Activated CD4-positive, alpha-beta T cell treated with anti-CD3 and anti-CD28 coated beads, Interleukin-10, Interleukin-2, amounts not matched to agents 100 ng/mL and 50 ng/mL, durations not matched to agents 16 hours and 8 hours (primary cell): ENCODE results near the gene STH.
"Not testable (repeated sequence)": the region's sequence is repeated elsewhere in the genome, so short reads cannot be mapped to it uniquely, and the experiment has no call there.

ENCODE experiments used
- DNase-seq: peaks from one replicate; pipeline ENCODE4 v3.0.0-alpha.2; 2020

The STH gene

GRCh38 chr17:45986056-45986455 lies 13.0 kb upstream of the STH start:
- DNase-seq = no peak

GRCh38 chr17:45987706-45988105 lies 11.3 kb upstream of the STH start:
- no peak for DNase-seq

GRCh38 chr17:45989759-45990158 lies 9.3 kb upstream of the STH start:
- DNase-seq = no peak

GRCh38 chr17:45990886-45991285 lies 8.2 kb upstream of the STH start:
- DNase-seq = no peak

GRCh38 chr17:45991341-45991740 lies 7.7 kb upstream of the STH start:
- no peak for DNase-seq

- DNase-seq = no peak
Observed at GRCh38 chr17:45992175-45992574, 6.9 kb upstream of the STH start.

DNA sequence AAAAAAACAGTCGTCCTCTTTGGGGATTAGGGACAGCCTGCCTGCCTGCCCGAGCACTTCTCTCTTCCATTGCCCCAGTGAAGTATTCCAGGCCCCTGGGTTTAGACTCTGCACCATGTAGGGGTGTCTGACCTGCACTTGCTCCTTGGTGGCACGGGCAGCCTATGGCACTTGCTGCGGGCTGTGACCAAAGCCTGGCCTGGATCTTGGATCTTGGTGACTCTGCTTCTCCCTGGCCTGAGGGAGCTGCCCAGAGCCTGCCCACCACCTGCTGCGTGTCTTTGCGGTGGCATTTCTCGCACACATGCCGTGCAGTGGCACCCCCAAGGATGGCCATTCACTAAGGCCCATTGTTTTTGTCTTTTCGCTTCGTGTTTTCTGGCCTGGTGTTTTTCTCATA lies 6.1 kb upstream of the STH start:
- DNase-seq = no peak

DNA sequence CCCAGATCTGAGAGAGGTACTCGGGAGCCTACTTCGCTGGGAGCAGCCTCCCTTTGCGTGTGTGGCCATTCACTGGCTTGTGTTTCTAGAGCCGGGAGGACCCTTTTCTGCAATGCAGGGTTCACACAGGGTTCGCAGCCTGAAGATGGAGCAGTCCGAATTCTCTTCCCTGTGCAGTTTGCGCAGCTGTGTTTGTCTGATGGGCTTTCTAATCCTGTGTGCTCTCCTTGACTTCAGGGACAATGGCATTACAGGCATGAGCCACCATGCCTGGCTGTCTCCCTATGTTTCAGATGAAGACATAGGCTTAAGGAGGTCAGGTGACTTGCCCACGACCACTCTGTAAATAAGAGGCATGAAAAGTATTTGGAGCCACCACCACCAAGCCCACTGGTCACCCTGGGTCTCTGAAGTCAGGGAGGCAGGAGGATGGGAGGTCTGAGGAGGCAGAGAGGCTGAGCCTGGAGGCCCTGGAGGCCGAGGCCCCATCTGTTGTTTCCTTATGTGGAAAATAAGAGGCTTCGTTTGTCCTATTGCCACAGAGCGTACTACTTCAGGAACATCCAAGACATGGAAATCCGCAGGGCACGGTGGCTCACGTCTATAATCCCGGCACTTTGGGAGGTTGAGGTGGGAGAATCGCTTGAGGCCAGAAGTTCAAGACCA lies 5.0 kb upstream of the STH start:
- no peak for DNase-seq

DNA sequence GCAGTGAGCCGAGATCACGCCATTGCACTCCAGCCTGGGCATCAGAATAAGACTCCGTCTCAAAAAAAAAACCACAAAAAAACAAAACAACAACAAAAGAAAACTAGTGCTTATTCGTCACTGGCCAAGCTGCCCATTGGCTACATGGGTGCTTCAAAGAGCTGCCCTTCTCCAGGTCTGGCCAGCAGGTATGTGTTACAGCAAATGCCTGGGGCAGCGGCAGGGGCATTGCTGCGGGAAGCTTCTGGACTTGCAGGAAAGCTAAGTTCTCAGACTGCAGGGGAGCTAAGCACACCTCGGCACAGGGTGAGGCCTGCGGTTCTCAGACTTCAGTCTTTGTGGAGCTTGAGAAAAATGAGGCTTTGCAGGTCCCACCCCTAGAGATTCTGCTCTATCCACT lies 4.1 kb upstream of the STH start:
- DNase-seq = no peak

- no peak for DNase-seq
Observed at GRCh38 chr17:45995627-45996270, 3.3 kb upstream of the STH start.

- no peak for DNase-seq
Observed at GRCh38 chr17:45996282-45996937, 2.6 kb upstream of the STH start.

DNA sequence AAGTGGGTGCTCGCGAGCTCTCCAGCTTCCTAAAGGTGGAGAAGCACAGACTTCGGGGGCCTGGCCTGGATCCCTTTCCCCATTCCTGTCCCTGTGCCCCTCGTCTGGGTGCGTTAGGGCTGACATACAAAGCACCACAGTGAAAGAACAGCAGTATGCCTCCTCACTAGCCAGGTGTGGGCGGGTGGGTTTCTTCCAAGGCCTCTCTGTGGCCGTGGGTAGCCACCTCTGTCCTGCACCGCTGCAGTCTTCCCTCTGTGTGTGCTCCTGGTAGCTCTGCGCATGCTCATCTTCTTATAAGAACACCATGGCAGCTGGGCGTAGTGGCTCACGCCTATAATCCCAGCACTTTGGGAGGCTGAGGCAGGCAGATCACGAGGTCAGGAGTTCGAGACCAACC lies 1.9 kb upstream of the STH start:
- DNase-seq = no peak

DNA sequence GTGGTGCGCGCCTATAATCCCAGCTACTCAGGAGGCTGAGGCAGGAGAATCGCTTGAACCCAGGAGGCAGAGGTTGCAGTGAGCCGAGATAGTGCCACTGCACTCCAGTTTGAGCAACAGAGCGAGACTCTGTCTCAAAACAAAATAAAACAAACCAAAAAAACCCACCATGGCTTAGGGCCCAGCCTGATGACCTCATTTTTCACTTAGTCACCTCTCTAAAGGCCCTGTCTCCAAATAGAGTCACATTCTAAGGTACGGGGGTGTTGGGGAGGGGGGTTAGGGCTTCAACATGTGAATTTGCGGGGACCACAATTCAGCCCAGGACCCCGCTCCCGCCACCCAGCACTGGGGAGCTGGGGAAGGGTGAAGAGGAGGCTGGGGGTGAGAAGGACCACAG lies 1.4 kb upstream of the STH start:
- no peak for DNase-seq

DNA sequence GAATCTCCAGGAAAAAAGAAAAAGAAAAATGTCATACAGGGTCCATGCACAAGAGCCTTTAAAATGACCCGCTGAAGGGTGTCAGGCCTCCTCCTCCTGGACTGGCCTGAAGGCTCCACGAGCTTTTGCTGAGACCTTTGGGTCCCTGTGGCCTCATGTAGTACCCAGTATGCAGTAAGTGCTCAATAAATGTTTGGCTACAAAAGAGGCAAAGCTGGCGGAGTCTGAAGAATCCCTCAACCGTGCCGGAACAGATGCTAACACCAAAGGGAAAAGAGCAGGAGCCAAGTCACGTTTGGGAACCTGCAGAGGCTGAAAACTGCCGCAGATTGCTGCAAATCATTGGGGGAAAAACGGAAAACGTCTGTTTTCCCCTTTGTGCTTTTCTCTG lies 845 bp downstream of the STH start:
- no peak for DNase-seq

- no peak for DNase-seq
Observed at GRCh38 chr17:46000292-46000691, 1.2 kb downstream of the STH start.

DNA sequence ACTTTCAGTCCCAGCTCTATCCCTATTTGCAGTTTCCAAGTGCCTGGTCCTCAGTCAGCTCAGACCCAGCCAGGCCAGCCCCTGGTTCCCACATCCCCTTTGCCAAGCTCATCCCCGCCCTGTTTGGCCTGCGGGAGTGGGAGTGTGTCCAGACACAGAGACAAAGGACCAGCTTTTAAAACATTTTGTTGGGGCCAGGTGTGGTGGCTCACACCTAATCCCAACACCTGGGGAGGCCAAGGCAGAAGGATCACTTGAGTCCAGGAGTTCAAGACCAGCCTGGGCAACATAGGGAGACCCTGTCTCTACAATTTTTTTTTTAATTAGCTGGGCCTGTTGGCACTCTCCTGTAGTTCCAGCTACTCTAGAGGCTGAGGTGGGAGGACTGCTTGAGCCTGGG lies 1.7 kb downstream of the STH start:
- no peak for DNase-seq

- DNase-seq = no peak
Observed at GRCh38 chr17:46001390-46002310, 2.6 kb downstream of the STH start.

DNA sequence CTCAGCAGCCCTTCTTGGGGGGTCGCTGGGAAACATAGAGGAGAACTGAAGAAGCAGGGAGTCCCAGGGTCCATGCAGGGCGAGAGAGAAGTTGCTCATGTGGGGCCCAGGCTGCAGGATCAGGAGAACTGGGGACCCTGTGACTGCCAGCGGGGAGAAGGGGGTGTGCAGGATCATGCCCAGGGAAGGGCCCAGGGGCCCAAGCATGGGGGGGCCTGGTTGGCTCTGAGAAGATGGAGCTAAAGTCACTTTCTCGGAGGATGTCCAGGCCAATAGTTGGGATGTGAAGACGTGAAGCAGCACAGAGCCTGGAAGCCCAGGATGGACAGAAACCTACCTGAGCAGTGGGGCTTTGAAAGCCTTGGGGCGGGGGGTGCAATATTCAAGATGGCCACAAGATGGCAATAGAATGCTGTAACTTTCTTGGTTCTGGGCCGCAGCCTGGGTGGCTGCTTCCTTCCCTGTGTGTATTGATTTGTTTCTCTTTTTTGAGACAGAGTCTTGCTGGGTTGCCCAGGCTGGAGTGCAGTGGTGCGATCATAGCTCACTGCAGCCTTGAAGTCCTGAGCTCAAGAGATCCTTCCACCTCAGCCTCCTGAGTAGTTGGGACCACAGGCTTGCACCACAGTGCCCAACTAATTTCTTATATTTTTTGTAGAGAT lies 3.4 kb downstream of the STH start:
- peak; percentile 73 for DNase-seq

DNA sequence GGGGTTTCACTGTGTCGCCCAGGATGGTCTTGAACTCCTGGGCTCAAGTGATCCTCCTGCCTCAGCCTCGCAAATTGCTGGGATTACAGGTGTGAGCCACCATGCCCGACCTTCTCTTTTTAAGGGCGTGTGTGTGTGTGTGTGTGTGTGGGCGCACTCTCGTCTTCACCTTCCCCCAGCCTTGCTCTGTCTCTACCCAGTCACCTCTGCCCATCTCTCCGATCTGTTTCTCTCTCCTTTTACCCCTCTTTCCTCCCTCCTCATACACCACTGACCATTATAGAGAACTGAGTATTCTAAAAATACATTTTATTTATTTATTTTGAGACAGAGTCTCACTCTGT lies 3.9 kb downstream of the STH start:
- no peak for DNase-seq

GRCh38 chr17:46003907-46004748 lies 5.1 kb downstream of the STH start:
- no peak for DNase-seq

DNA sequence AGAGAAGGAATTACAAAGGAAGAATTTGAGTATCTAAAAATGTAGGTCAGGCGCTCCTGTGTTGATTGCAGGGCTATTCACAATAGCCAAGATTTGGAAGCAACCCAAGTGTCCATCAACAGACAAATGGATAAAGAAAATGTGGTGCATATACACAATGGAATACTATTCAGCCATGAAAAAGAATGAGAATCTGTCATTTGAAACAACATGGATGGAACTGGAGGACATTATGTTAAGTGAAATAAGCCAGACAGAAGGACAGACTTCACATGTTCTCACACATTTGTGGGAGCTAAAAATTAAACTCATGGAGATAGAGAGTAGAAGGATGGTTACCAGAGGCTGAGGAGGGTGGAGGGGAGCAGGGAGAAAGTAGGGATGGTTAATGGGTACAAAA lies 7.0 kb downstream of the STH start:
- DNase-seq = not testable (repeated sequence)

DNA sequence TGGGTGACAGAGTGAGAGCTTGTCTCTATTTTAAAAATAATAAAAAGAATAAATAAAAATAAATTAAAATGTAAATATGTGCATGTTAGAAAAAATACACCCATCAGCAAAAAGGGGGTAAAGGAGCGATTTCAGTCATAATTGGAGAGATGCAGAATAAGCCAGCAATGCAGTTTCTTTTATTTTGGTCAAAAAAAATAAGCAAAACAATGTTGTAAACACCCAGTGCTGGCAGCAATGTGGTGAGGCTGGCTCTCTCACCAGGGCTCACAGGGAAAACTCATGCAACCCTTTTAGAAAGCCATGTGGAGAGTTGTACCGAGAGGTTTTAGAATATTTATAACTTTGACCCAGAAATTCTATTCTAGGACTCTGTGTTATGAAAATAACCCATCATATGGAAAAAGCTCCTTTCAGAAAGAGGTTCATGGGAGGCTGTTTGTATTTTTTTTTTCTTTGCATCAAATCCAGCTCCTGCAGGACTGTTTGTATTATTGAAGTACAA lies 8.5 kb downstream of the STH start:
- no peak for DNase-seq
